Measurements from ENCODE around the gene SFRP2. TPM values are rescaled to one million over a fixed set of nuclear protein-coding genes. Genes with fewer than 3 reads are reported as not detected.

SFRP2 gene
- polyA plus RNA-seq, 6 donors from 2014 or later = not detected

Other genes starting within 250 kb of the SFRP2 start
- gene TLR2, start 104.8 kb downstream of the SFRP2 start, polyA plus RNA-seq (ENCODE audit: low read depth in 6 of 6) = 1 to 10 TPM; 1.5 to 3.1 (median 1.8) TPM
- gene RNF175, start 29.1 kb downstream of the SFRP2 start, polyA plus RNA-seq (ENCODE audit: low read depth in 6 of 6) = under 1 TPM in 1 of 6 donors, not detected in 5; 0.69 TPM